ENCODE measurements around the gene APOO. TPM values are rescaled to one million over a fixed set of nuclear protein-coding genes. Genes with fewer than 3 reads are reported as not detected.
"Not testable (repeated sequence)": the region's sequence is repeated elsewhere in the genome, so short reads cannot be mapped to it uniquely, and the experiment has no call there.

Gene APOO
- total and polyA plus RNA-seq, 2 experiments from 2014 or later: 7.3 to 20.2 TPM

DNA sequence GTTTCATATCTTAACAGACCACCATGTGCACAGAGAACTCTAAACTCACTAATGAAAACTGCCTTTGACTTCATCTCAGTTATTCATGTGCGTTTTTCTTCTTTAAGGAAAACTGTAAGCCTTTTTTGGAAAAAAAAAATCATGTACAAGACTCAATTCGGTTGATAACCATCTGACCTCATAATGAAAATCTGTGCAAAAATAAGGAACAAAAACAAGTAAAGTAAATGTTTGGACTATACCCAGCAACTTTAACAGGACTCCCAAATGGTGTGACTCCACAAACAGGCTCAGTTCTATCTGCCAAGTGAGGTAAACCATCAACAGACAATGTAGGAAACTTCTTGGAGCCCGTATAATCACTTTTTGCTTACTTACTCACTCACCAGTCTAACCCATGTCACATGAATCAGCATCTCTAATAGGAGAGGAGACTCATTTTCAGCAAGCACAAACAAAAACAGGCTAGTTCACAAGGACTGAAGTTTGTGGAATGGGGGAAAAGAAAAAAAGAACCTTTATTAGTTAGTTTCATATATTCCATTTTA, 9.3 kb downstream of the APOO start:
- H3K9ac ChIP-seq: peak overlapping the region; percentile 57

GRCh38 chrX:23896981-23897380, 10.8 kb downstream of the APOO start:
- Histone ChIP-seq H3K36me3 (ENCODE audit: low read depth) (no peaks in the 10 kb centered on the region), H3K9ac (no peak overlapping the region), H3K4me2 (ENCODE audit: unreplicated experiment) (no peak overlapping the region), H3K27ac (0 out of 2 replicates have a peak overlapping the region, but pooled peaks have one; percentile 36), H3K79me2 (ENCODE audit: insufficient read depth) (peaks cover 9% of the 10 kb centered on the region; the same call in 1 of the 2 replicates), H3K27me3 (replicated peaks; ENCODE audit: insufficient read depth) (no peaks in the 10 kb centered on the region), H3K9me2 (ENCODE audit: insufficient read depth) (no peaks in the 10 kb centered on the region), H3F3A (ENCODE audit: insufficient read depth) (peaks cover 34% of the 10 kb centered on the region), H3K9me3 (ENCODE audit: low read depth) (no peaks in the 10 kb centered on the region), H2AFZ (peak overlapping the region; percentile 27), H3K4me1 (ENCODE audit: insufficient read depth) (peaks cover 45% of the 10 kb centered on the region), H4K20me1 (ENCODE audit: insufficient read depth) (no peaks in the 10 kb centered on the region), H3K4me3 (no peak overlapping the region)
- in situ Hi-C loops (cut with MboI): no loop called here
- TF ChIP-seq EZH2 (IDR thresholded peaks at IDR 0.05; ENCODE audit: insufficient read depth, poor library complexity, severe bottlenecking) (no peak), EZH2phosphoT487 (IDR thresholded peaks at IDR 0.05; ENCODE audit: insufficient read depth, low read depth) (no peak)
- DNase-seq: no peak
- WGBS, 2 experiments (ENCODE audit: low coverage in 1 of 2, low lambda C conversion rate in 2 of 2, missing lambda C conversion rate in 2 of 2): 6 to 17% methylated on average over 2 of the region's 2 CpGs

More for the DNA sequence above, 9.3 kb downstream of the APOO start:
- no peak overlapping the region for H2AFZ ChIP-seq
- H3F3A ChIP-seq (ENCODE audit: insufficient read depth): peaks cover 38% of the 10 kb centered on the region
- peak; percentile 75 for DNase-seq
- H3K27me3 ChIP-seq (replicated peaks; ENCODE audit: insufficient read depth): no peaks in the 10 kb centered on the region
- in situ Hi-C loops (cut with MboI): no loop called here
- no peaks in the 10 kb centered on the region for H4K20me1 ChIP-seq (ENCODE audit: insufficient read depth)
- H3K9me2 ChIP-seq (ENCODE audit: insufficient read depth): no peaks in the 10 kb centered on the region
- H3K9me3 ChIP-seq (ENCODE audit: low read depth): no peaks in the 10 kb centered on the region
- H3K79me2 ChIP-seq (ENCODE audit: insufficient read depth): peaks cover 9% of the 10 kb centered on the region; the same call in 1 of the 2 replicates
- TF ChIP-seq EZH2phosphoT487 (IDR thresholded peaks at IDR 0.05; ENCODE audit: insufficient read depth, low read depth): no peak
- peaks cover 49% of the 10 kb centered on the region for H3K4me1 ChIP-seq (ENCODE audit: insufficient read depth)
- no peaks in the 10 kb centered on the region for H3K36me3 ChIP-seq (ENCODE audit: low read depth)
- H3K4me2 ChIP-seq (ENCODE audit: unreplicated experiment): peak overlapping the region; percentile 73
- peak overlapping the region; percentile 76 for H3K27ac ChIP-seq
- no peak overlapping the region for H3K4me3 ChIP-seq
- WGBS, 2 experiments (ENCODE audit: low coverage in 1 of 2, low lambda C conversion rate in 2 of 2, missing lambda C conversion rate in 2 of 2): 46 to 61% methylated on average over 3 of the region's 3 CpGs

GRCh38 chrX:23896539-23896938, 11.2 kb downstream of the APOO start:
- Histone ChIP-seq H3K4me1 (ENCODE audit: insufficient read depth) (peaks cover 40% of the 10 kb centered on the region), H3F3A (ENCODE audit: insufficient read depth) (peaks cover 30% of the 10 kb centered on the region), H3K27ac (0 out of 2 replicates have a peak overlapping the region, but pooled peaks have one; percentile 36)
- WGBS, 2 experiments (ENCODE audit: low coverage in 1 of 2, low lambda C conversion rate in 2 of 2, missing lambda C conversion rate in 2 of 2): 84% methylated on average over 4 of the region's 4 CpGs
- in situ Hi-C loops (cut with MboI); H4K20me1 ChIP-seq (ENCODE audit: insufficient read depth); H3K79me2 ChIP-seq (ENCODE audit: insufficient read depth); H3K36me3 ChIP-seq (ENCODE audit: low read depth); DNase-seq; H2AFZ ChIP-seq; H3K9ac ChIP-seq; H3K27me3 ChIP-seq (replicated peaks; ENCODE audit: insufficient read depth); H3K9me2 ChIP-seq (ENCODE audit: insufficient read depth); H3K9me3 ChIP-seq (ENCODE audit: low read depth); H3K4me2 ChIP-seq (ENCODE audit: unreplicated experiment); H3K4me3 ChIP-seq: not testable (repeated sequence)

- H3K4me1 ChIP-seq (ENCODE audit: insufficient read depth): peaks cover 27% of the 10 kb centered on the region
- H3K27me3 ChIP-seq (replicated peaks; ENCODE audit: insufficient read depth); H3K9me2 ChIP-seq (ENCODE audit: insufficient read depth); H3K4me2 ChIP-seq (ENCODE audit: unreplicated experiment); H3K9ac ChIP-seq; H3K79me2 ChIP-seq (ENCODE audit: insufficient read depth); H2AFZ ChIP-seq; H3K9me3 ChIP-seq (ENCODE audit: low read depth); H3K36me3 ChIP-seq (ENCODE audit: low read depth); H3K27ac ChIP-seq; in situ Hi-C loops (cut with MboI); H3K4me3 ChIP-seq; H4K20me1 ChIP-seq (ENCODE audit: insufficient read depth); DNase-seq: not testable (repeated sequence)
- WGBS, 2 experiments (ENCODE audit: low coverage in 1 of 2, low lambda C conversion rate in 2 of 2, missing lambda C conversion rate in 2 of 2): 98 to 100% methylated on average over 6 of the region's 6 CpGs
- peaks cover 22% of the 10 kb centered on the region for H3F3A ChIP-seq (ENCODE audit: insufficient read depth)
Observed at GRCh38 chrX:23894993-23895392, 12.7 kb downstream of the APOO start.

GRCh38 chrX:23890933-23891332, 16.8 kb downstream of the APOO start:
- H4K20me1 ChIP-seq (ENCODE audit: insufficient read depth): no peaks in the 10 kb centered on the region
- peak; percentile 41 for DNase-seq
- TF ChIP-seq EZH2phosphoT487 (IDR thresholded peaks at IDR 0.05; ENCODE audit: insufficient read depth, low read depth): no peak
- no peak for TF ChIP-seq EZH2 (IDR thresholded peaks at IDR 0.05; ENCODE audit: insufficient read depth, poor library complexity, severe bottlenecking)
- H3K79me2 ChIP-seq (ENCODE audit: insufficient read depth): no peaks in the 10 kb centered on the region
- no peak overlapping the region for H3K4me2 ChIP-seq (ENCODE audit: unreplicated experiment)
- 100% methylated on average over 1 to 4 of the region's 4 CpGs for WGBS, 2 experiments (ENCODE audit: low coverage in 1 of 2, low lambda C conversion rate in 2 of 2, missing lambda C conversion rate in 2 of 2)
- no peaks in the 10 kb centered on the region for H3K36me3 ChIP-seq (ENCODE audit: low read depth)
- peaks cover 10% of the 10 kb centered on the region; the same call in 1 of the 2 replicates for H3F3A ChIP-seq (ENCODE audit: insufficient read depth)
- no peak overlapping the region for H3K9ac ChIP-seq
- in situ Hi-C loops (cut with MboI): no loop called here
- H3K4me3 ChIP-seq: no peak overlapping the region
- H2AFZ ChIP-seq: no peak overlapping the region
- H3K4me1 ChIP-seq (ENCODE audit: insufficient read depth): no peaks in the 10 kb centered on the region
- H3K27me3 ChIP-seq (replicated peaks; ENCODE audit: insufficient read depth): no peaks in the 10 kb centered on the region
- H3K9me2 ChIP-seq (ENCODE audit: insufficient read depth): no peaks in the 10 kb centered on the region
- H3K27ac ChIP-seq: no peak overlapping the region
- H3K9me3 ChIP-seq (ENCODE audit: low read depth): no peaks in the 10 kb centered on the region

Data from GM23248 (cell line).